Thoracic aorta (tissue), 2 donors: ENCODE data around the gene MORN4. TPM values are rescaled to one million over a fixed set of nuclear protein-coding genes. Genes with fewer than 3 reads are reported as not detected.

Source experiments
- ATAC-seq: fragments of 150-250 bp; one replicate; pipeline ENCODE4 v1.8.0; 2017; ENCODE audit warnings: low read depth; ENCODE audit not compliant: insufficient number of reproducible peaks, low FRiP score
- DNase-seq: peaks from one replicate; pipeline ENCODE4 v3.0.0-alpha.2; 2020; ENCODE audit warnings: low spot score
- H3K27ac ChIP-seq, 2 donors: fragments of 200-600 bp; sonication (generic); 1 replicate in 1 of 2; 2 replicates in 1 of 2; pipeline ENCODE4 v1.5.1; 2016; ENCODE audit warnings: mild to moderate bottlenecking in 2 of 2, moderate library complexity in 2 of 2
- H3K27me3 ChIP-seq: fragments of 200-600 bp; sonication (generic); replicated peaks from 2 replicates; pipeline ENCODE4 v1.6.0; 2016; ENCODE audit warnings: mild to moderate bottlenecking; ENCODE audit not compliant: insufficient read depth
- H3K36me3 ChIP-seq: fragments of 200-600 bp; sonication (generic); one replicate; pipeline ENCODE4 v1.5.1; 2016
- H3K4me1 ChIP-seq, 2 donors: fragments of 200-600 bp; sonication (generic); 1 replicate in 1 of 2; 2 replicates in 1 of 2; pipeline versions ENCODE4 v1.5.1 to v1.6.0; 2016; ENCODE audit warnings: low read depth in 2 of 2, mild to moderate bottlenecking in 1 of 2; ENCODE audit not compliant: control insufficient read depth in 1 of 2
- H3K4me3 ChIP-seq: fragments of 200-600 bp; sonication (generic); 2 replicates; pipeline ENCODE4 v1.5.1; 2016; ENCODE audit warnings: mild to moderate bottlenecking
- H3K9me3 ChIP-seq: fragments of 200-600 bp; sonication (generic); 2 replicates; pipeline ENCODE4 v1.5.1; 2016
- CTCF ChIP-seq: fragments of 200-600 bp; sonication (generic); IDR thresholded peaks from one replicate; pipeline ENCODE4 v1.5.1; 2019; ENCODE audit warnings: antibody characterized with exemption
- total RNA-seq, 2 donors: library from RNA; depleted of rRNA; stranded (reverse); fragments of >200 nt; gene quantifications; one replicate each; pipeline versions ENCODE4 v1.1.0 to v1.2.3, GENCODE V29; 2016

Gene MORN4
- total RNA-seq, 2 donors from 2014 or later, result 3.5 to 6.6 TPM

DNA sequence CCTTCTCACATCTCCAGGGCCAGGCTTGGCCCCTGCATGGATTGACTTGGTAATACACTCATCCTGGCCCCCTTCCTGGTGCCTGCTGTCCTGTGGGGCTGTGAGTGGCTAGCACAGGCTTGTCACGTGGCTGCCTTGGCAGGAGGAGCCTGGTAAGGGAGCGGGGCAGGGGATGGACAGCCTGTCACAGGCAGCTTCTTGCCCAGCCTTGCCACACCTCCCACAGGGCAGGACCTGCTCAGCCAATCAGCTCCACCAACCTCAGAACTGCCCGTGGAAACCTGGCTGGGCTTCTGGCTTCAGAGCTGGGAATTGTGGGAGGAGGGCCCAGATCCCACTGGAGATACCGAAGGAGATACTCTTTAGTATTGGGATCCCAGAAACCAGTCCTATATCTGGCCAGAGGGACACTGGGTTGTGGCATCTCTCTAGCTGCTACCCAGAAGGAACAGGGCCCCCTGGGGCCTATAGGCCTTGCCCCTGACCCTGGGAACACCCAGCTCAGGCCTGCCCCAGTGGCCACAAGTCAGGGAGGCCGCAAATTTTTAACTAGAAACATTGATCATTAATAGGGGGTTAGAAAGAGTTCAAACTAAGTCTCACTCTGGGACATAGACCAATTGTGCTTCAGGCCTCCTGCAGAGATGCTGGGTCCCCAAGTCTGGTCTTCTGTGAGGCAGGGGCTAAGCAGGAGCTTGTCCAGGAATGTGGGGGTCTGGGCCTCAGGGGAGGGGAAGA, 49.1 kb downstream of the MORN4 start, which contains the start of gene HOGA1:
TSS of gene HOGA1 (plus strand) at position 330 of the 738 bp plus-strand sequence. CDS start at position 645, 315 bp downstream.
- Histone ChIP-seq H3K27ac (peak within 1 kb of the TSS; percentile 59 to 75), H3K27me3 (no peaks in the 10 kb centered on the region), H3K9me3 (no peaks in the 10 kb centered on the region), H3K4me3 (peak within 1 kb of the TSS; percentile 16), H3K4me1 (peaks cover 3 to 27% of the 10 kb centered on the region in 2 donors), H3K36me3 (no peaks in the 10 kb centered on the region)
- ATAC-seq, result peak; percentile 53
- TF ChIP-seq CTCF, result peak; percentile 9
- peak; percentile 52 for DNase-seq

GRCh38 chr10:97583476-97583875, 49.8 kb downstream of the MORN4 start:
- Histone ChIP-seq H3K9me3 (no peaks in the 10 kb centered on the region), H3K4me3 (no peak overlapping the region)
- DNase-seq, result no peak

GRCh38 chr10:97582169-97582568, 51.1 kb downstream of the MORN4 start:
- no peaks in the 10 kb centered on the region for H3K9me3 ChIP-seq
- DNase-seq, result no peak

More at GRCh38 chr10:97583476-97583875, 49.8 kb downstream of the MORN4 start:
- no peaks in the 10 kb centered on the region for H3K27me3 ChIP-seq
- H3K4me1 ChIP-seq, result peaks cover 3 to 27% of the 10 kb centered on the region in 2 donors
- no peak for ATAC-seq
- no peaks in the 10 kb centered on the region for H3K36me3 ChIP-seq
- H3K27ac ChIP-seq, result peak overlapping the region; percentile 27 to 59
- TF ChIP-seq CTCF, result no peak

DNA sequence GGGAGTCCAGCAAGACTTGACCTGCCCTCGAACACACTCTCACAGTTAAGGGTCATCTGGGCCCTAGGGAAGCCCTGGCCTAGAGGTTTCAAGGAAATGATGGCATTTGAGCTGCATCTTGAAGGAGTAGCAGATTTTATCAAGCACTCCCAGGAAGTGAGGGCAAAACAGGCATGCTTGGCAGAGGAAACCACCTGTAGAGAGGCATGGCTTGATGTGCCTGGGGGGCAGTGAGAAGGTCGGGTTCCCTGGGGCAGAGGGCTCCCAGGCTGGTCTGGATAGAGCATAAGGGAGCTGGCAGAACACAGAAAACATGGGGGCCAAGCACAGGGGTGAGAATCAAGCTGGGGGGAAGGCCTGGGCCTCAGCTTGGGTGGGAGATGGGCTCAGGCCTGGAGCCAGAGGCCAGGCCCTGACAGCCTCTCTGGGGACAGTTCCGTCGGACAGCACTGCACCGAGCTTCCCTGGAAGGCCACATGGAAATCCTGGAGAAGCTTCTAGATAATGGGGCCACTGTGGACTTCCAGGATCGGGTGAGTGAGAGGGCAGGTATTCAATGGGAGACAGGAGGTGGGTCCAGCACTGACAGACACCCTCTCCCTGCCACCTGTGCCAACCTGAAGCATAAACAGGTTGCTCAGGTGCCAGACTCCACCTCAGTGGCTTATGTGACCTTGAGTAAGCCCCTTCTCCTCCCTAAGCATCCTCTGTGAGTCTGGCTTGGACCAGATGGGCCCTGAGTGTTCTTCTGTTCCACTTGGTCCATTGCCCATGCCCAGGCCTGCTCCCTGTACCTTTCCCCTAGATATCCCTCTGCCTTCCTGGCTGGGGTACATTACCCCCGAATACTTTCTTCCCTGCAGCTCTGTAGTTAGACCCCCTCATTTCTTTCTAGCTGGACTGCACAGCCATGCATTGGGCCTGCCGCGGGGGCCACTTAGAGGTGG, 52.6 kb downstream of the MORN4 start:
- ATAC-seq (no peak), DNase-seq (no peak)
- H3K4me1 ChIP-seq, result peaks cover 3 to 23% of the 10 kb centered on the region in 2 donors
- no peak overlapping the region for H3K4me3 ChIP-seq
- TF ChIP-seq CTCF, result no peak
- no peak overlapping the region for H3K27ac ChIP-seq
- H3K36me3 ChIP-seq, result no peaks in the 10 kb centered on the region
- no peaks in the 10 kb centered on the region for H3K9me3 ChIP-seq
- no peaks in the 10 kb centered on the region for H3K27me3 ChIP-seq

More at GRCh38 chr10:97582169-97582568, 51.1 kb downstream of the MORN4 start:
- no peak for ATAC-seq
- Histone ChIP-seq H3K27me3 (no peaks in the 10 kb centered on the region), H3K4me1 (peaks cover 3 to 27% of the 10 kb centered on the region in 2 donors), H3K4me3 (no peak overlapping the region), H3K27ac (no peak overlapping the region), H3K36me3 (no peaks in the 10 kb centered on the region)
- no peak for TF ChIP-seq CTCF
